ENCODE data around the gene TMEM263.

- TF ChIP-seq CTCF (IDR thresholded peaks at IDR 0.05) = no peak
- no peak for TF ChIP-seq POLR2A (IDR thresholded peaks at IDR 0.05)
- TF ChIP-seq POLR2AphosphoS5 (IDR thresholded peaks at IDR 0.05) = no peak
These were observed 30.4 kb downstream of the TMEM263 start for GRCh38 chr12:106986135-106986534.

Data from breast epithelium (tissue), 3 donors.